ENCODE data around the gene PSMF1. TPM values are rescaled to one million over a fixed set of nuclear protein-coding genes. Genes with fewer than 3 reads are reported as not detected.

The PSMF1 gene
- total RNA-seq, 1 donor = 142 TPM

GRCh38 chr20:1155342-1155741 lies 36.9 kb downstream of the PSMF1 start:
- H3K4me3 ChIP-seq (ENCODE audit: low read depth, low read length) = no peak overlapping the region
- no peak for TF ChIP-seq CTCF (IDR thresholded peaks at IDR 0.05; ENCODE audit: insufficient read depth, low read length)
- DNase-seq (ENCODE audit: low read depth) = no peak

GRCh38 chr20:1160496-1160895 lies 42.1 kb downstream of the PSMF1 start:
- no peak for DNase-seq (ENCODE audit: low read depth)
- no peak overlapping the region for H3K4me3 ChIP-seq (ENCODE audit: low read depth, low read length)
- TF ChIP-seq CTCF (IDR thresholded peaks at IDR 0.05; ENCODE audit: insufficient read depth, low read length) = no peak

GRCh38 chr20:1160991-1161390 lies 42.6 kb downstream of the PSMF1 start:
- no peak for TF ChIP-seq CTCF (IDR thresholded peaks at IDR 0.05; ENCODE audit: insufficient read depth, low read length)
- no peak for DNase-seq (ENCODE audit: low read depth)
- no peak overlapping the region for H3K4me3 ChIP-seq (ENCODE audit: low read depth, low read length)

GRCh38 chr20:1163105-1163504 lies 44.7 kb downstream of the PSMF1 start:
- TF ChIP-seq CTCF (IDR thresholded peaks at IDR 0.05; ENCODE audit: insufficient read depth, low read length) = no peak
- no peak for DNase-seq (ENCODE audit: low read depth)
- no peak overlapping the region for H3K4me3 ChIP-seq (ENCODE audit: low read depth, low read length)

GRCh38 chr20:1163653-1164052 lies 45.3 kb downstream of the PSMF1 start:
- H3K4me3 ChIP-seq (ENCODE audit: low read depth, low read length) = no peak overlapping the region
- no peak for DNase-seq (ENCODE audit: low read depth)
- no peak for TF ChIP-seq CTCF (IDR thresholded peaks at IDR 0.05; ENCODE audit: insufficient read depth, low read length)

- no peak for TF ChIP-seq CTCF (IDR thresholded peaks at IDR 0.05; ENCODE audit: insufficient read depth, low read length)
- no peak overlapping the region for H3K4me3 ChIP-seq (ENCODE audit: low read depth, low read length)
- no peak for DNase-seq (ENCODE audit: low read depth)
These were observed 46.5 kb downstream of the PSMF1 start for GRCh38 chr20:1164871-1165270.

- DNase-seq (ENCODE audit: low read depth) = no peak
- TF ChIP-seq CTCF (IDR thresholded peaks at IDR 0.05; ENCODE audit: insufficient read depth, low read length) = no peak
- no peak overlapping the region for H3K4me3 ChIP-seq (ENCODE audit: low read depth, low read length)
These were observed 47.1 kb downstream of the PSMF1 start for GRCh38 chr20:1165521-1165920.

Measured in fibroblast of the aortic adventitia (primary cell).